MV-4-11 (cell line): ENCODE results near the gene PNMA8A.

Source experiments
- DNase-seq: peaks from one replicate; lab custom pipeline; 2025; lab: John Stamatoyannopoulos, UW

PNMA8A gene

GRCh38 chr19:46428239-46429135, 42.9 kb downstream of the PNMA8A start, which contains the start of gene PNMA8C:
PNMA8C (minus strand) TSS chr19:46428936; CDS start chr19:46428359, 577 bp downstream.
- DNase-seq, result peak; percentile 84

- DNase-seq, result no peak
These were observed 43.8 kb downstream of the PNMA8A start for GRCh38 chr19:46427518-46428045.

- no peak for DNase-seq
These were observed 44.7 kb downstream of the PNMA8A start for GRCh38 chr19:46426506-46427162.

- DNase-seq, result no peak
These were observed 45.3 kb downstream of the PNMA8A start for GRCh38 chr19:46426035-46426505.

- no peak for DNase-seq
These were observed 48.2 kb downstream of the PNMA8A start for GRCh38 chr19:46423188-46423587.

- no peak for DNase-seq
These were observed 49.0 kb downstream of the PNMA8A start for GRCh38 chr19:46422344-46422743.

- no peak for DNase-seq
These were observed 51.3 kb downstream of the PNMA8A start for GRCh38 chr19:46420056-46420455.
